NOMO-1 (cell line): ENCODE results near the gene ZNF577.
"Not testable (repeated sequence)": the region's sequence is repeated elsewhere in the genome, so short reads cannot be mapped to it uniquely, and the experiment has no call there.

Source experiments
- DNase-seq, 2 experiments: peaks; one replicate each; lab custom pipeline; 2025; ENCODE audit not compliant: unreplicated experiment in 2 of 2; lab: John Stamatoyannopoulos, UW

Gene ZNF577

GRCh38 chr19:51887522-51888498 is at the start of gene ZNF577:
Gene ZNF577, minus strand, starts transcription at chr19:51887951. Its CDS starts 7,569 bp downstream, at chr19:51880382.
- DNase-seq, result no peak

GRCh38 chr19:51931921-51932320 is 44.2 kb upstream of the ZNF577 start:
- DNase-seq, result no peak

GRCh38 chr19:51927859-51928258 is 40.1 kb upstream of the ZNF577 start:
- no peak for DNase-seq

GRCh38 chr19:51926784-51927741 is 39.3 kb upstream of the ZNF577 start, which contains the start of gene ZNF613:
Gene ZNF613, plus strand, starts transcription at chr19:51927472. Its CDS starts 8,749 bp downstream, at chr19:51936221.
- DNase-seq, result peak; percentile 89 to 94

GRCh38 chr19:51926426-51926783 is 38.7 kb upstream of the ZNF577 start:
- no peak for DNase-seq

GRCh38 chr19:51921949-51922348 is 34.2 kb upstream of the ZNF577 start:
- DNase-seq, result no peak

GRCh38 chr19:51919606-51920005 is 31.9 kb upstream of the ZNF577 start:
- no peak for DNase-seq

GRCh38 chr19:51916167-51916566 is 28.4 kb upstream of the ZNF577 start:
- DNase-seq, result peak in 1 of 2 experiments; percentile 38

- no peak for DNase-seq
Measured at GRCh38 chr19:51915324-51915867, 27.6 kb upstream of the ZNF577 start.

GRCh38 chr19:51907981-51908380 is 20.2 kb upstream of the ZNF577 start:
- not testable (repeated sequence) for DNase-seq

GRCh38 chr19:51906108-51906507 is 18.4 kb upstream of the ZNF577 start:
- not testable (repeated sequence) for DNase-seq

GRCh38 chr19:51905639-51906038 is 17.9 kb upstream of the ZNF577 start:
- not testable (repeated sequence) for DNase-seq

GRCh38 chr19:51905206-51905605 is 17.5 kb upstream of the ZNF577 start:
- DNase-seq, result no peak

- DNase-seq, result peak; percentile 79 to 80
Measured at GRCh38 chr19:51904331-51905165, 16.8 kb upstream of the ZNF577 start, which contains the start of gene ZNF649. Gene ZNF649, minus strand, starts transcription at chr19:51905017. Its CDS starts 4,910 bp downstream, at chr19:51900107.

GRCh38 chr19:51903192-51903591 is 15.4 kb upstream of the ZNF577 start:
- DNase-seq, result no peak

- no peak for DNase-seq
Measured at GRCh38 chr19:51901860-51902259, 14.1 kb upstream of the ZNF577 start.

- no peak for DNase-seq
Measured at GRCh38 chr19:51891193-51891747, 3.5 kb upstream of the ZNF577 start.

- DNase-seq, result no peak
Measured at GRCh38 chr19:51889934-51890333, 2.2 kb upstream of the ZNF577 start.

- DNase-seq, result no peak
Measured at GRCh38 chr19:51884713-51885112, 3.0 kb downstream of the ZNF577 start.
